ENCODE data around the gene YTHDC2.

YTHDC2 gene

DNA sequence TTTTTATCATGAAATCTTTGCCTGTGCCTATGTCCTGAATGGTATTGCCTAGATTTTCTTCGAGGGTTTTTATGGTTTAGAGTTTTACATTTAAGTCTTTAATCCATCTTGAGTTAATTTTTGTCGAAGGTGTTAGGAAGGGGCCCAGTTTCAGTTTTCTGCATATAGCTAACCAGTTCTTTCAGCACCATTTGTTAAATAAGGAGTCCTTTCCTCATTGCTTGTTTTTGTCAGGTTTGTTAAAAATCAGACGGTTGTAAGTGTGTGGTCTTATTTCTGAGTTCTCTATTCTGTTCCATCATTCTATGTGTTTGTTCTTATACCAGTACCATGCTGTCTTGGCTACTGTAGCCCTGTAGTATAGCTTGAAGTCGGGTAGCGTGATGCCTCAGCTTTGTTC, 55.9 kb downstream of the YTHDC2 start:
- TF ChIP-seq, protein P1, sequence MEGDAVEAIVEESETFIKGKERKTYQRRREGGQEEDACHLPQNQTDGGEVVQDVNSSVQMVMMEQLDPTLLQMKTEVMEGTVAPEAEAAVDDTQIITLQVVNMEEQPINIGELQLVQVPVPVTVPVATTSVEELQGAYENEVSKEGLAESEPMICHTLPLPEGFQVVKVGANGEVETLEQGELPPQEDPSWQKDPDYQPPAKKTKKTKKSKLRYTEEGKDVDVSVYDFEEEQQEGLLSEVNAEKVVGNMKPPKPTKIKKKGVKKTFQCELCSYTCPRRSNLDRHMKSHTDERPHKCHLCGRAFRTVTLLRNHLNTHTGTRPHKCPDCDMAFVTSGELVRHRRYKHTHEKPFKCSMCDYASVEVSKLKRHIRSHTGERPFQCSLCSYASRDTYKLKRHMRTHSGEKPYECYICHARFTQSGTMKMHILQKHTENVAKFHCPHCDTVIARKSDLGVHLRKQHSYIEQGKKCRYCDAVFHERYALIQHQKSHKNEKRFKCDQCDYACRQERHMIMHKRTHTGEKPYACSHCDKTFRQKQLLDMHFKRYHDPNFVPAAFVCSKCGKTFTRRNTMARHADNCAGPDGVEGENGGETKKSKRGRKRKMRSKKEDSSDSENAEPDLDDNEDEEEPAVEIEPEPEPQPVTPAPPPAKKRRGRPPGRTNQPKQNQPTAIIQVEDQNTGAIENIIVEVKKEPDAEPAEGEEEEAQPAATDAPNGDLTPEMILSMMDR (conservative IDR thresholded peaks at IDR 0.05): no peak
- no peak overlapping the region for H3K27ac ChIP-seq

DNA sequence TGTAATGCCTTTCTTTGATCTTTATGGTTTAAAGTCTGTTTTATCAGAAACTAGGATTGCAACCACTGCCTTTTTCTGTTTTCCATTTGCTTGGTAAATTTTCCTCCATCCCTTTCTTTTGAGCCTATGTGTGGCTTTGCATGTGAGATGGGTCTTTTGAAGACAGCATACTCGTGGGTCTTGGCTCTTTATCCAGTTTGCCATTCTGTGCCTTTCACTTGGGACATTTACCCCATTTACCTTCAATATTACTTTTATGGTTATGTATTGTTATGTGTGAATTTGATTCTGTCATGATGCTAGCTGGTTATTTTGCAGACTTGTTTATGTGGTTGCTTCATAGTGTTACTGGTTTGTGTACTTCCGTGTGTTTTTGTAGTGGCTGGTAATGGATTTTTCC, 59.2 kb downstream of the YTHDC2 start:
- no peak overlapping the region for H3K27ac ChIP-seq
- TF ChIP-seq, protein P1 (conservative IDR thresholded peaks at IDR 0.05): no peak

DNA sequence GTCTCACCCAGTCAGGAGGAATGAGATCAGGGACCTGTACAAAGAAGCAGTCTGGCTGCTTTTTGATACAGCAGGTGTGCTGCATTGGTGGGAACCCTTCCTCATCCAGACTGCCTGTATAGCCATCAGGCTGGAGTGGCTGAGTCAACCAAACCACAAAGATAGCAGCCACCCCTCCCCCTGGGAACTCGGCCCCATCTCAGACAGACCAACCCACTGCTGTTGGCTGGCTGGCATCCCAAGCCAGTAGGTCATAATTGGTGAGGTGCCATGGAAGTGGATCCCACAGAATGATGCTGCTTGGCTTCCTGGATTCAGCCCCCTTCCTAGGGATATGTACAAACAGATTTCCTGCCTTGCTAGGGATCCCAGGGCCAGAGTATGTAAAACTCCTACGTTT, 60.9 kb downstream of the YTHDC2 start:
- H3K27ac ChIP-seq: no peak overlapping the region
- TF ChIP-seq, protein P1 (conservative IDR thresholded peaks at IDR 0.05): no peak

DNA sequence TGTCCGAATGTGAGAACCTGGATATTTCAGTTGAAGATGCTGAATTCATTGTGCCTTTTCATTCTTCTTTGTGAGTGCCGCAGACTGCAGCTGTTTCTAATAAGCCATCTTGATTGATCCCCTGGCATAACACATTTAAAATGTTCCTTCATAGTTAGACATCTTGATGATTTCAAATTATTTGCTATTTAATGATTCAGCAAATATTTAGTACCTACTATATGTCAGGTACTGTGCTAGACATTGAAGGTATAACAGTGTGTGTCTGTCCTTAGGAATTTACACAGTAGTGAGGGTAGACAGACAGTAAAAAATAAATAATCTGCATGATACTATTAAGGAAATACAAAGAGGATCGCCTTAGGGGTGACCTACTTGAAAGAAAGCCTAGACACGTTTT, 61.6 kb downstream of the YTHDC2 start:
- TF ChIP-seq, protein P1 (conservative IDR thresholded peaks at IDR 0.05): no peak
- no peak overlapping the region for H3K27ac ChIP-seq

- TF ChIP-seq, protein P1 (conservative IDR thresholded peaks at IDR 0.05): no peak
- H3K27ac ChIP-seq: no peak overlapping the region
Observed at GRCh38 chr5:113578091-113578490, 64.6 kb downstream of the YTHDC2 start.

DNA sequence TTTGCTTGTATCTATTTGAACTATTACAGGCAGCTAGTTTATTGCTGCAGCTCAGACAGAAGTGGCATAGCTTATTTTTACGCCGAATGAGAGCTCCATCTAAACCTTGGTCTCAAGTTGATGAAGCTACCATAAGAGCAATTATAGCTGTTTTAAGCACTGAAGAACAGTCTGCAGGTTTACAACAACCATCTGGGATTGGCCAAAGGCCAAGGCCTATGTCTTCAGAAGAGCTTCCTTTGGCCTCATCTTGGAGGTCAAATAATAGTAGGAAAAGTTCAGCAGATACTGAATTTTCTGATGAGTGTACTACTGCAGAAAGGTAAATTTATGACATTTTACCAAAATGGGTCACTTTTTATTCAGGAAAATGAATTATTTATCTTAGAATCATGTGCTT, 67.9 kb downstream of the YTHDC2 start:
- no peak overlapping the region for H3K27ac ChIP-seq
- TF ChIP-seq, protein P1 (conservative IDR thresholded peaks at IDR 0.05): no peak

GRCh38 chr5:113598150-113598549, 84.7 kb downstream of the YTHDC2 start:
- no peak overlapping the region for H3K27ac ChIP-seq
- TF ChIP-seq, protein P1 (conservative IDR thresholded peaks at IDR 0.05): no peak

DNA sequence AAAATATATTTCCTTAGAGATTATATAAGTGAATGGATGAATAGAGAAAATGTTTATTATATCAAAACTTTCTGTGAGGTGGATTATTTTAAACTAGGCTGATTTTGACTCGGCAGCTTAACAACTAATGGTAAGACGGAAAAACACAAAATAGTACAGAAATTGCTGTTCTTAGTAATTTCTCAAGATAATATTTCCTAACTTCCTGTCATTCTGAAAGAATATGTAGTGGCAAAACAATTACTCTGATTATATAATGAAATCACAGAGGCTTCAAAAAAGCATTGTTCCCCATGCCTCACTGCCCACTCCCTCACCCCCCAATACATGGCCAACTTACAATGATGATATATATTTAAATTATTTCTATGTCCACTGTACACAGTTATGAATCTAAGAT, 85.4 kb downstream of the YTHDC2 start:
- no peak overlapping the region for H3K27ac ChIP-seq
- TF ChIP-seq, protein P1 (conservative IDR thresholded peaks at IDR 0.05): no peak
